G401 (cell line): ENCODE measurements around the gene DPP7. TPM values are rescaled to one million over a fixed set of nuclear protein-coding genes. Genes with fewer than 3 reads are reported as not detected.

Experiments
- DNase-seq: peaks from one replicate; pipeline ENCODE4 v3.0.0-alpha.2; 2015; ENCODE audit warnings: low spot score
- in situ Hi-C: cut with HindIII; loops from 2 replicates; pipeline ENCODE4 v1.10.0; 2016; ENCODE audit warnings: low sequenced_read_pairs, mixed read lengths
- total RNA-seq: library from RNA; depleted of rRNA; stranded (reverse); fragments of >200 nt; shearing (Covaris generic); gene quantifications from 2 replicates; pipeline ENCODE4 v1.2.3, GENCODE V29; 2014

The DPP7 gene
- total RNA-seq, 1 experiment from 2014 or later, result 1.2 TPM

- no peak for DNase-seq
- in situ Hi-C loops, result no loop called here
These were observed 2.2 kb upstream of the DPP7 start for GRCh38 chr9:137116728-137117127.

- in situ Hi-C loops, result no loop called here
- DNase-seq, result no peak
These were observed 1.5 kb upstream of the DPP7 start for GRCh38 chr9:137116027-137116507.

- no peak for DNase-seq
- in situ Hi-C loops, result no loop called here
These were observed 977 bp upstream of the DPP7 start for GRCh38 chr9:137115394-137116026.

DNA sequence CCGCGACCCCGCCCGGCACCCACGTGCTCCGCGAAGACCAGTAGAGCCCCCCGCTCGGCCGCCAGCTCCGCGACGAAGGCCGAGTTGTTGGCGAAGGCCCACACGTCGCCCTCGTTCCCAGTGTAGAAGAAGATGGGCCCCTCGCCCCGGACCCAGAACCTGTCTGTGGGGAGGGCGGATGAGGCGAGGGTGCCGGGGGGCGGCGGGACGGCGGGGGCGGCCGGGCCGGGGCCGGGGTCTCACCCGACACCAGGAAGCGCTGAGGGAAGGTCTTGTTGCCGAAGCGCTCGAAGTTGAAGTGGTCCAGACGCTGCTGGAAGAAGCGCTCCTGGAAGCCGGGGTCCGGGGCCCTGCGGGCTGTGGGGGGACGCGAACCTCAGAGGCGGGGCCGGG, 317 bp downstream of the DPP7 start:
- in situ Hi-C loops, result no loop called here
- no peak for DNase-seq

- in situ Hi-C loops, result no loop called here
- DNase-seq, result no peak
These were observed 961 bp downstream of the DPP7 start for GRCh38 chr9:137113385-137114159.

DNA sequence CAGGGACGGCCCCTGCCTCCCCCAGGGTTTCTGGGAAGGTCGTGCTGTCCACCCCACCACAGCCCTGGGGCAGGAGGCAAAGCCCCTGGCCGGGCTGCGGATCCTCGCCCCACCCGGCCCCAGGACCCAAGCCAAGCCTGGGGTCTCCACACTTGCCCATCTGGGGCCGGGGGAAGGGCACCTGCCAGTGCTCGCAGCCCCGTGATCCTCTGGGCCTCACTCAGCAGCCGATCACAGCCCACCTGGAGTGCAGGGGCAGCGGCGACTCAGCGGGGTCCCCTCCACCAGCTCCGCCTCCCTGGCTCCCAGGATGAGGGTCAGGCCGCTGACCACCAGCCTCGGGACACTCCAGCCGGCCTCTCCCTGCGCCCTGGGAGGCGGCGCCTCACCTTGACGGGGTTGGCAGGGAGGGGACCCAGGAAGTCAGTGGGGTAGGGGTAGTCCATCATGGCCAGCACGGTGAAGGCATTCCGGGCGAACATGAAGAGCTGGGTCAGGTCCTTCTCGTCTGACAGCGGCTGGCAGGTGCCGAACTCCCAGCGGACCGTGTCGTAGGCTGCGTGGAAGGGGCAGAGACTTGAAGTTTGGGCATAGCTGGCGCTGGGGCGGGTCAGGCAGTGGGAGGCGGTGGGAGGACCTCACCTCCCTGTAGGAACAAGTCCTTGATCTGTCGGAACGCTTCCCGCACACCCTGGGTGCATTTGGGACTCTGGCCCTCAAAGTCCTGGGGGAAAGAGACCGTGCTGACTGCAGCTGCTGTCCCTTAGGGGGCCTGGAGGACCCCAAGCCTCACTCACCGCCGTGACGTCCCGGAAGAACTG, 1.8 kb downstream of the DPP7 start:
- in situ Hi-C loops, result no loop called here
- DNase-seq, result no peak

DNA sequence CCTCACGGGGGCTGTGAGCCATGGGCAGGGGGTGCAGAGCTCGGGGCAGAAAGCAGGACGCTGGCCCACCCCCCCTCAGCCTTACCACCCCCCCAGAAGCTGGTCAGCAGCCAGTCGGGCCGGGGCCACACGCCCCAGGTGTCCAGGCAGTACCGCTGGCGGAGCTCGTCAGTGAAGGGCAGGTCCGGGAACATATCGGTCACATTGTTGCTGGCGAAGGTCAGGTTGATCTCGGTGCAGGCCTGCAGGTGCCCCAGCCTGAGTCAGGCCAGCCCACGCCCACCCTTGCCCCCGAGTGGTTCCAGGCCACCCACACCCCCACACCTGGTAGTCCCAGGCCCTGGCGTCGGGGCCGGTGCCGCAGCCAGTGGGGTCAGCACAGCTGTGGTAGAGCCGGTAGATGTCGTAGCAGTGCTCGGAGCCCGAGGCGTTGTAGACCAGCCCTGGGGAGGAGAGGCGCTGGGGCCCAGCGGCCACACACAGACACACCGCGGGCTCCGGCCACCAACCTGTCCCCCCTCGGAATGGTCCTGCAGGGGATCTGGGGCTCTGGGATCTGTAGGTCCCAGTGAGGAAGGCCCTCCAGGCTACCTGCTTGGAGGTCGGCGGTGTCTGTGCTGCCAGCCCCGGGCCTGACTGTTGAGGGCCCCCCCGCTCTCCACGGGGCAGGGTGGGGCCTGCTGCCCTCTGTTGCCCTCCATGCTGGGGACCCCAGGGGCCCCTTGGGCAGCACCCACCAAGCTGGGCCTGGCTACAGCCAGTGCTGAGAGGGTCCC, 2.6 kb downstream of the DPP7 start:
- in situ Hi-C loops, result no loop called here
- no peak for DNase-seq

- DNase-seq, result no peak
- in situ Hi-C loops, result no loop called here
These were observed 3.4 kb downstream of the DPP7 start for GRCh38 chr9:137110911-137111787.

DNA sequence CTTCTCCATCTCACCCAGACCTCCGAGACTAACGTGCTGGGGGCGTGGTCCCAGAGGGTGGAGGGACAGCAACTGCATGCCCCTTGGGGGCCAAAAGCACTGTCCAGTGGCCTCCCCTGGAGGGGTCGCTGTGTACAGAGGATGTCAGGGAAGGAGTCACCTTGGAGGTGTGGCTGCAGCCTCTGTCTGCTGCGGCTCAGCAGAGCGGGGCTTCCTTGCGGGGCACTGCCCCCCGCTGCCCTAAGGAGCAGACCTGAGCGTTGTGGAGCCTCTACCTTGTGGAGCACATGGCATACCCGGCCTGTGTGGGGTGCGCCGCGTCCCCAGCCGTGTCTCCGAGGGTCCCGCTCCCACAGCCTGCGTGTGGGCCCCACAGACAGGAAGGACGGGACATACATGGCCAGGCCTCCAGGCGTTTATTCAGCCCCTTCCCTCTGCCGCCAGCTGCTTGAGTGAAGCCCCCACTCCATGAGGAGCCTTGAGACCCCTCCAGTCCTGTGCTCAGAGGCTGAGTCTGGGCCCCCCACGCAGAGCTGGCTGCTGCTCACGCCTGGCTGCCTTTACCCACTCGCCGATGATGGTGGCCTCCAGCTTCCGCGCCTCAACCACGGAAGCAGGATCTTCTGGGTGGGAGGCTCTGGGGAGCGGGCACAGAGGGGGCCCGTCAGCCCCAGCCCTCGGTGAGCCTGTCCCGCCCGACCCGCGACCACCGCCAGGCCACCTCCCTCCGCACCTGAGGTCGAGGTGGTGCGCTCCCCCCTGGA, 4.2 kb downstream of the DPP7 start:
- in situ Hi-C loops, result no loop called here
- no peak for DNase-seq

- in situ Hi-C loops, result no loop called here
- DNase-seq, result no peak
These were observed 5.0 kb downstream of the DPP7 start for GRCh38 chr9:137109250-137110146.

- no peak for DNase-seq
- in situ Hi-C loops, result no loop called here
These were observed 5.8 kb downstream of the DPP7 start for GRCh38 chr9:137108608-137109249.

DNA sequence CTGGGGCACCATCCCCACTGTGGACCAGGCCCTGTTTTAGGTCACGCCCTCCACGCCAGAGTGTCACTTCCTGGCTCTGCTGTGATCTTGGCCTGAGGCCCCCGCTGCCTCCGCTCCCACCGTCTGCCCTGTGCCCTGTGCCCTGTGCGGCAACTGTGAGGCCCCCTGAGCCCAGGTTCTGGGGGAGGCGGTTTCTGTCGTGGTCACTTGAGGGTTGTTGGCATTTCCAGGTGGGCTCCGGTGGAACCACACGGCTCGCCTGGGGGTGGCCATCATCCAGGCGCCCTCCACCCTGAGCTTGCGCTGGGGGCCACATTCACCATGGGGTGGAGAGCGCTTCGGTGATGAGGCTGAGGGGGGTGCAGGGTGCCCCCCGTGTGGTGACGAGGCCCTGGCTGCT, 6.6 kb downstream of the DPP7 start:
- DNase-seq, result no peak
- in situ Hi-C loops, result no loop called here

DNA sequence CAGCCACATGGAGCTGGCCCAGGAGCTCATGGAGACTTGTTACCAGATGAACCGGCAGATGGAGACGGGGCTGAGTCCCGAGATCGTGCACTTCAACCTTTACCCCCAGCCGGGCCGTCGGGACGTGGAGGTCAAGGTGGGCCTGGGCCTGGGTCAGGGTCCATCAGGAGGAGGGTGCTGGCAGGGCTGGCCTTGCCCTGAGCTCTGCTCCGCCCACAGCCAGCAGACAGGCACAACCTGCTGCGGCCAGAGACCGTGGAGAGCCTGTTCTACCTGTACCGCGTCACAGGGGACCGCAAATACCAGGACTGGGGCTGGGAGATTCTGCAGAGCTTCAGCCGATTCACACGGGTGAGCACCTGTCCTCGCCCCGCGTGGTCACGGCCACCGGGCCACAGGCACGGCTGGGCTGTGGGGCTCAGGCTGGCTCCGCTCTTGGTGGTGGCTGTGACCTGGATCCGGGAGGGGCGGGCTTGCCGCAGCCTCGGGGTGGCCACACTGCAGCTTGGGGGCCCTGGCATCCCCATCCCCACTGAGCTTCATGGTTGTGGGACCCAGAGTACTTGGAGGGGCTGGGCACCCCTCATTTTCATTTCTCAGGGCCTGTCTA, 7.1 kb downstream of the DPP7 start:
- no peak for DNase-seq
- in situ Hi-C loops, result no loop called here

GRCh38 chr9:137106662-137107250, 7.8 kb downstream of the DPP7 start:
- DNase-seq, result no peak
- in situ Hi-C loops, result no loop called here

- in situ Hi-C loops, result no loop called here
These were observed 8.5 kb downstream of the DPP7 start for GRCh38 chr9:137105814-137106661.

More at GRCh38 chr9:137105814-137106661, 8.5 kb downstream of the DPP7 start:
- no peak for DNase-seq
